Upper lobe of left lung (tissue), 4 donors: ENCODE results near the gene CLASP1.

Experiments
- POLR2A ChIP-seq, 4 donors: fragments of 450-650 bp; IDR thresholded peaks; one replicate each; pipeline ENCODE4 v1.5.1; 2016 to 2017; ENCODE audit warnings: antibody characterized with exemption in 4 of 4, mild to moderate bottlenecking in 2 of 4
- TF ChIP-seq, protein P1 (sequence below), 6 experiments: fragments of 450-650 bp in 4 of 6; fragments of 200-600 bp in 2 of 6; sonication (generic) in 2 of 6; IDR thresholded peaks; one replicate each; pipeline ENCODE4 v1.5.1; 2016 to 2019; ENCODE audit warnings: antibody characterized with exemption in 6 of 6

DNA sequence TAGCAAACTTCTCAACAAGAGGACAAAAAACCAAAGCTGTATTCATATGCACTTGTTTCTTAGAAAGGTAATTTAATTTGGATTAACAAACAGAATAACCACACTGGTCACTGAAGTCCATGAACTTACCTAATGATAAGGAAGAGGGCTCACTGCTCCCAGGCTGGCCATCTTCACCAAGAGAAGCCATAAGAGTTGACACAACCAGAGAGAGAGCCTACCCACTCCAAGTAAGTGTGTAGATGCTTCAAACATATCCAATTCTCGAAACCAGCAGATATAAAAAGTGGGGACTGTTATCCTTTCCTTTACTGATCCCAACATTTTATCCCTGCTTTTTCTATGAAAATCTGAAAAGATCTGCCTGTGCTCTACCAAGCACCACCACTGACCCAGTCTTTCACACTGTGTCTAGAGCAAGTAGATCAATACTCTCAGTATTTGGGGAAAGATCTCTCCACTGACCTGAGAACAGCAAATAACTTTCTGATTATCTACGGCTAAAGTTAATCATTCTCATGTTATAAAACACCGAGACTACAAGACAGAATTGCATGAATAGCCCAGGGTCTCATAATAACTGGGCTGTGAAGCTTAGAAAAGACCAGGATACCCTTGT is 230.1 kb downstream of the CLASP1 start:
- TF ChIP-seq POLR2A (IDR thresholded peaks at IDR 0.05): no peak
- TF ChIP-seq, protein P1, sequence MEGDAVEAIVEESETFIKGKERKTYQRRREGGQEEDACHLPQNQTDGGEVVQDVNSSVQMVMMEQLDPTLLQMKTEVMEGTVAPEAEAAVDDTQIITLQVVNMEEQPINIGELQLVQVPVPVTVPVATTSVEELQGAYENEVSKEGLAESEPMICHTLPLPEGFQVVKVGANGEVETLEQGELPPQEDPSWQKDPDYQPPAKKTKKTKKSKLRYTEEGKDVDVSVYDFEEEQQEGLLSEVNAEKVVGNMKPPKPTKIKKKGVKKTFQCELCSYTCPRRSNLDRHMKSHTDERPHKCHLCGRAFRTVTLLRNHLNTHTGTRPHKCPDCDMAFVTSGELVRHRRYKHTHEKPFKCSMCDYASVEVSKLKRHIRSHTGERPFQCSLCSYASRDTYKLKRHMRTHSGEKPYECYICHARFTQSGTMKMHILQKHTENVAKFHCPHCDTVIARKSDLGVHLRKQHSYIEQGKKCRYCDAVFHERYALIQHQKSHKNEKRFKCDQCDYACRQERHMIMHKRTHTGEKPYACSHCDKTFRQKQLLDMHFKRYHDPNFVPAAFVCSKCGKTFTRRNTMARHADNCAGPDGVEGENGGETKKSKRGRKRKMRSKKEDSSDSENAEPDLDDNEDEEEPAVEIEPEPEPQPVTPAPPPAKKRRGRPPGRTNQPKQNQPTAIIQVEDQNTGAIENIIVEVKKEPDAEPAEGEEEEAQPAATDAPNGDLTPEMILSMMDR (IDR thresholded peaks at IDR 0.05): no peak
